ENCODE data around the gene PDLIM5.
A peak's percentile ranks its signal among the peaks of the same experiment; 100 is the strongest.
"Not testable (repeated sequence)": the region's sequence is repeated elsewhere in the genome, so short reads cannot be mapped to it uniquely, and the experiment has no call there.

PDLIM5 gene

DNA sequence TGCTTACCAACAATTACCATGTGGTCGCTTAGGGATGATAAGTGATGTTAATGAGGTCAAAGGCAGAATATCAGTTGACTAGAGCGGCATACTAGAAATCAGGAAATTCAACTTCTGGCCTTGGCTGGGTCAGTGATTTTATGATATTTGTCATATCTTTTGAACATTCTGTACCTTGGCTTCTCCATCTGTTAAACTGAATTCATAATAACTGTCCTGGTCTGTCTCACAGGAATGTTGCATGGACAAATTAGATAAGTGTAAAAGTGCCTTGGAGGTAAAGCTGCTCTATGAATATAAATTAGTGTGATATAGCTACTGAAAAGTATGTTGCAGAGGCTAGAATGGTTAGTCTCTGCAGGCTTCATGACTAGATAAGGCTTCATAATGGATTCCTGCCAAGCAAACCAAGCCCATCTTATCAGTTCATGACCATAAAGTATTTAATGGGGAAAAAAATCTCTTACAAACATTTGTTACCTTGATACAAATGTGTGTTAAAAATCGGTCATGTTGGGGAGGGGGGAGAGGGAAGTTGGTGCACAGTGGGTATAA, 201.4 kb downstream of the PDLIM5 start:
- DNase-seq (ENCODE audit: low spot score), result peak; percentile 5

DNA sequence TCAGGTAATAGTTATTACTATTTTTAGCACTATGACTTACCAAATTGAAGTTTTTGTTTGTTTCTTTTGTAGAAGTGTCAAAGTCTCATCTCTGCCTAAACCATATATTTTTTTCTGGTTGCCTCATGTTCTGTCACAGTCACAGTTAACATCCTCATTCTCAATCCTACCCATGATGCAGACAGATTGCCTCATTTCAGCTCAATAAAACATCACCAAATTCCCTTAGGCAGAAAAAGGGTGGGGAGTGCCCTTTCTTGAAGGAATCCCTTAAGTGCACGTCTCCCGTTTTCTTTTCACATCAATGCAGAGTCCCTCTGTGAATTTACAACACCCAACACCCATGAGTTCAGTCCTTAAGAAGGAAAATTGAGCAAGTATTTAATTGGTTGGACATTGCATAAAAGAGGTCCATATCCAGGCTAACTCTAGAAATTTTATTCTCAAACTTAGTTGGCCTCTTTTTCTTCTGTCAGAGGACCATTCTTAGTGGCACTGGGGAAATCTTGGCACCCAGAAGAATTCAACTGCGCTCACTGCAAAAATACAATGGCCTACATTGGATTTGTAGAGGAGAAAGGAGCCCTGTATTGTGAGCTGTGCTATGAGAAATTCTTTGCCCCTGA, 202.4 kb downstream of the PDLIM5 start:
- no peak for DNase-seq (ENCODE audit: low spot score)

DNA sequence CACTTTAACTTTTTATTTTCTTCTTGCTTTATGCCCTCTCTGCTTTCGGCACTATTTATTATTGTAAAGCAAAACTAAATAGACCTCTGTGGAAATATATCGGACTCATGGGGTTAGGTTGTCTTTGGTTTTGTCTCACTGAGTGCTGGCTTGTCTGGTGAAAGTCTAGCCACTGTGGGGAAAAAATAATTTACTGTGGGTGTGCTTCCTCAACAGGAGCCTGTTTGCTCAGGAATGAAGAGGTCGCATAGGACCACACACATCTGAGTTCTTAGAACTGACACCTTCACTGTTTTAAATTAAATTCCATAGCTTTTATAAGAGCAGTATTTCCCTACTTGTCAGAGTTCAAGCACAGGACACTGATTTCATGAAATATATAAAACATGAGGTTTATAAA, 203.0 kb downstream of the PDLIM5 start:
- DNase-seq (ENCODE audit: low spot score), result no peak

DNA sequence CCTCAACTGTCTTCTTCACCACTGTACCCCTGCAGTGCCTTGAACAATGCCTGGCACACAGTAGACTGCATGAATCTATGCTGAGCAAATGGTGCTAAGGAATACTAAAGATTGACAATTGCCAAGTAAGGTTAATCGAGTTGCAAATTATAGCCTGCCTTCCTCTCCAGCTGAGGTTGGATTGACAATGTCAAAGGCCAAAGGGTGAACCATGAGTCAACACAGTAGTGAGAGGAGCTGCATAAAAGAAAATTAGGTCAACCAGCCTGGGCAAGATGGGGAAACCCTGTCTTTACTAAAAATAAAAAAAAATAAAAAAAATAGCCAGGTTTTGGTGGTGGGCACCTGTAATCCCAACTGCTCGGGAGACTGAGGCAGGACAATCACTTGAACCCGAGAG, 208.9 kb downstream of the PDLIM5 start:
- no peak for DNase-seq (ENCODE audit: low spot score)

DNA sequence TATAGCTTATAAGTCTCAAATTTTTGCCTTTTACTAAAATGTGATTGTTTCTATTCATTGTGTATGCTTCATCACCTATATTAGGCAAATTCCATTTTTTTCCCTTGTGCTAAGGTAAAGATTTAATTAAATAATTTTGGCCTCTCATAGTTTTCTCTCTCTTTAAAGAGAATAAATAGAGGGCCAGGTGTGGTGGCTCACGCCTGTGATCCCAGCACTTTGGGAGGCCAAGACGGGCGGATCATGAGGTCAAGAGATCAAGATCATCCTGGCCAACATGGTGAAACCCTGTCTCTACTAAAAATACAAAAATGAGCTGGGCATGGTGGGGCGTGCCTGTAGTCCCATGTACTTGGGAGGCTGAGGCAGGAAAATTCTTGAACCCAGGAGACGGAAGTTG, 213.3 kb downstream of the PDLIM5 start:
- not testable (repeated sequence) for DNase-seq (ENCODE audit: low spot score)

DNA sequence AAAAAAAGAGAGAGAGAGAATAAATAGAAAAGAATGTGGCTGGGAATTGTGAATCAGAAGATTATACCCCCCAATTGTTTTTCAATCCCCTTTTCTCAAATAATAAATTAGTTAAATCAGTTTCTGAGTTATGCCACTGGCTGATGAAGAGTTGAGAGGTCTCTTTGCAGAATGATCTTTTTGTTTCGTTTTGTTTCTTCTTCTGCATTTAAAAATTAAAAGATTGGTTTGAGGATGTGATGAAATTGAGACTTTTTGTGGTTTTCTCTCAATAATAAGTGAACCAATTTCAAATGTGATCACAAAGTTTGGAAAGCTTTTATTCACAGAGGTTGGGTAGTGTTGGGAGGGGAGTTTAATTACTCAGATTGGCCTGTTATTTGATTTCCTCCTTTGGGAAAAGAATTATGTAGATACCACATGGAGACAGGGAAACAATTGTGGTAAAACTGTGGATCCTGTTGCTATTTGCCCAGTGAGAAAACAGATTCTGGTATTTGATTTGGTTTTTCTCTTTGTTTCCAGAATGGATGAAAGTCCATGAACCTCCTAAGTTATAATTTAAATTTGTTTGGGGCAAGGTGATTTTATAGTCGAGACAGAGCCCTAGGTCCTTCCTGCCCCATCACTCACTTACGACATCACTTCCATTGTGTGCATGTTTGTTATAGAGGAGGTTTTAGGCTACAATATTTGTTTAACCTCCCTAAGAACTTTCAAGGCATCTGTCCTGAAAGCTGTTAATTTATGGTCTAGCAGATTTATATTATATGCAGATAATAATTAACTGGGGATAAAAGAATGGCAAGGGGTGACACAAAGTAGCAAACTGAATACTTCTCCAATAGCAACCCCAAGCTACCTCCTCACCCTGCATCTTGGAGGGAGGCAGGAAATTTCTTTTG, 214.0 kb downstream of the PDLIM5 start:
- DNase-seq (ENCODE audit: low spot score), result no peak

DNA sequence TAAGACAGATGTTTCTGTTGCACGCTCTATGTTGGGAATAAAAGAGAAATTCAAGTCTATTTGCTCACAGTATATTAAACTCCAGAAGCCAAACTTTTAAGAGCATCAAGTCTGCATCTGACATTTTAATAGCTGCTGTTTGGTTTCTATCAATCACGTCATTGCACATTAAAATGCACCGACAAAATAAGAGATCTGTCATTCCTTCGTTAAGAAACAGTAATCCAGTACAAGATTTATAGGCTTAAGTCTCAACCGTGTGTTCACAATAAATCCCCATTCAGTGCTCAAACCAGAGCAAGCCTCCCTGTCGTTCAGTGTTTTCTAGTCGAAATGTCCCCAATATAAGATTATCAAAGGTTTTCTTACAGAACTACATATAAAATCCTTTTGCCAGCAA, 217.0 kb downstream of the PDLIM5 start:
- DNase-seq (ENCODE audit: low spot score), result no peak

DNA sequence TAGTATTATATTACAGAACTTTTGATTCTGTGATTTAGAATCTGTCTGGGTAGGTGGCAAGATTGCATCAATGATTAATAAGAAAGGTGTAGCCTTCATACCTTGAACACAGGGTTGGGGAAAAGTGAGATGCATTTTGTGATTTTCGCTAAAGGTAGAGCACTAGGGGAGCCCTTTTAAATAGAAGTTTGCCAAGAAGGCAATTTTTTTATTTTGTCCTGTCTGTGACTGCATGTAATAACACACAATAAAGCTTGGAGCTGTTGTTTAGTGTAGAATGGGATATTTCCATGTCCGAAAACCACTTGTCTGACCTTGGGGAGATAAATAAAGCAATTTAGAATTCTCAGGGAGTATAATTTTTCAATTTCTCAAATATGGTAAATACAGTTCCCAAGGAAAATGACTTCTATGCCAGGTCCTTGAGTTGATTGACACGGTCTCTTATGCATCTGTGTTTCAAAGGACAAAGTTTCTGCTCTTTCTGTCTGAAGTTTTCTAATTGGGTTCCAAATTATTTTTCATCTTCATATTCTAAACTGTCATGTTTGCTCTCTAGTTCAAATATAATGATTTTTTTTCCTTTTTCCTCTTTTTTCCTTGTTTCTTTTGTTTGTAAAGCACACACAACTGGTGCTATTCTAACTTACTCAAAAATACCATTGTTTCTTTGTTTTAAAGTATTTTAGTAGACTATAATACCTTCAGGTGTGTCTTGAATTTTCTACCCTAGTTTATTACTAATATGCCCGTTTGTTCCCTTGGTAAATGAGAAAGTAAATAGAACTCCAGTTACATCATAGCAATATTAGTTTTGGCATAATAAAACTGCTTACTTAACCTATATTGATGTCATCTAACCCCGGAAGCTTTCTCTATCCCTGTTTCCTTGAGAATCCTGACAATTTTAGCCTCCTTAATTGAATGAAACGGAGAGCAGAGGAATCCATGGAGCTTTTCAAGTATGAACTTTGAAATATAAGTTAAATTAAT, 218.2 kb downstream of the PDLIM5 start:
- DNase-seq (ENCODE audit: low spot score), result no peak

DNA sequence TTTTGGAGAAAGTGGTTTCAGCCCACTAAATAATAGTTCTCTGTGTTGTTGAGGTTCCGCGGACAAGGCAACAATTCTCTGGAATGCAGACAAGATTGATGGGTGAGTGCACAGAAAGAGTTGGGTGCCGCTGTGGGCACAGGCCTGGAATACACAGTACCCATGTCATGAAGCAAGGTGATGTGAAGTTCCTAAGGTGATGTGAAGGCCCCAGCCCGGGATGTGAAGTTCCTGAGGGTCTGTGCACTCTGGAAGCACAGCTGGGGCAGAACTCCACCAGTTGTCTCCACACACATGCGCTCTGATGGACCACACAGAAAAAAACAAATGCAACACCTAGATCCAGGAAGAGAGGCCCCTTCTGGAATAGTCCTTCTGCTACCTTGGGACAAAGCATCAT, 219.4 kb downstream of the PDLIM5 start:
- DNase-seq (ENCODE audit: low spot score), result no peak

DNA sequence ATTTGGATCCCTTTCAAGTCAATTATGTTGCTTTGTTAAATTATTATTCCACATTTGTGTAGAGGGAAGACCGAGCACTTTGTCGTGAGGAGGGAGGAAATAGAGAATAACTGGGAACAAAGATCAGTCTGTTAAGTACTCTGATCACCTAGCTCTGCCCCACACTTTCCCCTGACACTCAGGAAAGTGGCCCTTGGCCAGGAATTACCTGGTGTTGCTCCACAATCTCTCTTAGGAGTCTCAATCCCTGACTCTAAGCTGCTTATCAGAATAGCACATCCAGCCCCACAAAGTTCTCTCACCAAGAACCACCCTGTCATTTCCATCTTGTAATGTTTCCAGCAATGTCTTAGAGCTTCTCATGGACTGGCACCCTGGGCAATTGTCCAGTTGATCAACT, 222.2 kb downstream of the PDLIM5 start:
- DNase-seq (ENCODE audit: low spot score), result no peak

DNA sequence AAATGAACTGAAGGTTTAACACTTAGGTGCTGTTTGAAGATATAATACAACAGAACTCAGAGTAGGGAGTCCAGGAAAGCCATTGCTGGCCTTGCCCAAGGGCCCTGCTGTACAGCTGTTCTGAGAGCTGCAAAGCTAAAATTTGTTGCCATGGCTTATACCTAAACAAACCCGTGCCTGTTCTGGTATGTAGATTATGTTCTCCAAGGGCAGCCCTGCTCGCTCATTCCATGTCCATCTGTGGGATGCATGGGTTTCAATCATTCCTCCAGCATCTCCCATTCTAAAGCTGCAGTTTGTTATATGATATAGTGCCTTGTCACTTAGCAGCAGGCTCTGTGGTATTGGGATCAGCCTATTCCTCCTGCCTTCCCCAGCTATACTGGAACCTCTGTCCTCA, 225.2 kb downstream of the PDLIM5 start:
- DNase-seq (ENCODE audit: low spot score), result no peak

DNA sequence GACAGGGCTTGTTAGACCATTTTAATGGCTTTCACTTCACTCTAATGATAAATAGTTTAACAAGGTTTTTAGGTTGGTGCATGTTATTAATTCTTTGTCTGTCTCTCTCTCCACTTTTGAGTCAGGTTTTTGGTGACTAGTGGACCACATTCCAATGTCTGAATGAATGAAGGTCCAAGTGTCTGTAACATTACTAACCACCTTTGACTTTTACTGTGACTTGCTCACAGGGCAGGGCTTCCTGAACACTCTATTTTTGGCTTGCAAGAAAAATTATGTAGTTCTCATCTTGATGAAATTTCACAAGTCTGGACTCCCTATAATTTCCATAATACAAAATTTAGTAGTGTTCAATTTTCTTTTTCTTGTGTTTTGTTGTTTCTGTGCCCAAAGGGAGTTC, 227.2 kb downstream of the PDLIM5 start:
- no peak for DNase-seq (ENCODE audit: low spot score)

DNA sequence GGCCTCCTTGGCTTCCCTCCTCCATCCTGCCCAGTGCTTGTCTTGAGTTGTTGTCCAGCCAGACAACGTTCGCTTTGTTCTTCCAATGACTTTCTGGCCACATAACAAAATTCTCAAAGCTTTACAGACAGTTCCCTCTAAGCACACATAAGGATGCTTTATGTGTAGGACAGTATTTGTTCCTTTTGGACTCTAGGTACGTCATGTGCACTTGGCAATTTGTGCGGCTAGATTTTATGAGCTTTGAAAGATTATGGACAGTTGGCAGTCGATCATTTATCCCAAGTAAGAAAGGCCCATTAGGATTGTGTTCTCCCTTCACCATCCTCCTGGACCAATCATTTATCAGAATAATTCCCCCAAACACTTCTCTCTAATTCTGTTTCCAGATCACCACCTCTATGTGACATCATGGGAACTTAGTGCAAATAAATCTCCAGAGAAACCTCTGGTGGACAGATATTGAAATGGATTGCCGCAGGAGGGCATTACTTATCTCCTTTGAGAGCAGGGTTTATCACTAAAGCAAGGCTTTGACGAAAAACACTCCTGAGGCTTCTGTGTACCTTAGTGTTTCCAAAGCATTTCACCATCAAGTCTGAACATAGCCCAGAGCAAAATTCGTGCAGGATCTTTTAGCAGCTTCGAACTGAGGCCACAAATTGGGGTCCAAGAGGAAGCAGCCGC, 228.6 kb downstream of the PDLIM5 start:
- no peak for DNase-seq (ENCODE audit: low spot score)

DNA sequence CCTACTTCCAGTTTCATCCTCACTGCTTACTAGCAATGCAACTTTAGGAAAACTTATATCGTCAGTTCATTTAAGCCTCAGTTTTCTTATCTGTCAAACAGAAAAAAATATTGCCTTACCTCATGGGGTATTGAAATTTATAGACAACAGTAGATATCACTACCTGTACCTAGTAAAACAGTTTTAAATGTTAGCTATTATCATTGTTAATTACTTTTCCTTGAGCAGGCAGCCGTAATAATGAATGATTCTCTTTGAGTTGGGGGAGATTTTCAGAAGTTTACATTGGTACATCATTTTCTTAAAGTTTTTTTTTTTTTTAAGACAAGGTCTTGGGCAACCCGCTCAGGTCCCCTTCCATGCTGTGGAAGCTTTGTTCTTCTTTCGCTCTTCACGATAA, 234.3 kb downstream of the PDLIM5 start:
- no peak for DNase-seq (ENCODE audit: low spot score)

DNA sequence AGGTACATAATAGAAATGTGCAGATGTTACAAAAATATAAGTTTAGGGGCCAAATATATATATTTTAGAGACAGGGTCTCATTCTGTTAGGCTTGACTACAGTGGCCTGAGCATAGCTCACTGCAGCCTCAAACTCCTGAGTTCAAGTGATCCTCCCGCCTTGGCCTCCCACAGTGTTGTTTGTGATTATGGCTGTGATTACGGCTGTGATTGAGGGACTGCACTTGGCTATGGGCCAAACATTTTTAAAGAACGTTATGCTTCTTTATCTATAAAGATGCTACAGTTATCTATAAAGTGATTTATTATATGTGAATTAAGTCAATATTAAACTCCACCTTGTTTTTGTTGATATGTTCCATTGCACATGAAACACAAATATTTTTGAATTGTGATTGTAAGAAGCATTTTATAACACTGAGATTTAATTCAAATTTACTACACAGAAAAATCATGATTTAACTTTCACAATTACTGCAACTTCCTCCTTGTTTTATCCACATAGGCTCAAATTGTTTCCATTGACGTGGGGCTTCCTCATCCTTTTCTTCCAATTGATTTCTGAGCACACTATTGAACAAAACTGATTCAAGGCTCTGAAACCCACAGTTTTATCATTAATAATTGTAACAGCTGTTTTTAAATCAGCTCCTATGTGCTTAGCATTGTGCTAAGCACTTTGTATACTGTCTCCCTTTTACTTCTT, 237.6 kb downstream of the PDLIM5 start:
- no peak for DNase-seq (ENCODE audit: low spot score)

DNA sequence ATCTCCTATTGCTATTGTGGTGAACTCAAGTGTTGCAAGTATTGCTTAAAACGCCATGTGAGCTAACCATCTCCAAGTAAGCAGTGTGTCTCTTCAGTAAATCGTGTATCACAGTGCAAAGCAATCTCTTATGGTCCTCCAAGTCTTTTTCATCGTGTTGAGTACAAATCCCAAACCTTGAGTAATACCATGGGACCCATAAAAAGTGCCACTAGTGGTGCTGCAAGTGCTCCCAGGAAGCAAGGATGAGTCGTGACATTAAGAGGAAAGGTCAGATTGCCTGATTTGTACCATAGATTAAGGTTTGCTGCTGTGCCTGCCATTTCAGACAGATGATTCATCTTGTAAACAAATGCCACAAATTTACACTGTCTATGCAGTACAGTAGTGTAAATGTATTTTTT, 239.1 kb downstream of the PDLIM5 start:
- peak; percentile 43 for DNase-seq (ENCODE audit: low spot score)

DNA sequence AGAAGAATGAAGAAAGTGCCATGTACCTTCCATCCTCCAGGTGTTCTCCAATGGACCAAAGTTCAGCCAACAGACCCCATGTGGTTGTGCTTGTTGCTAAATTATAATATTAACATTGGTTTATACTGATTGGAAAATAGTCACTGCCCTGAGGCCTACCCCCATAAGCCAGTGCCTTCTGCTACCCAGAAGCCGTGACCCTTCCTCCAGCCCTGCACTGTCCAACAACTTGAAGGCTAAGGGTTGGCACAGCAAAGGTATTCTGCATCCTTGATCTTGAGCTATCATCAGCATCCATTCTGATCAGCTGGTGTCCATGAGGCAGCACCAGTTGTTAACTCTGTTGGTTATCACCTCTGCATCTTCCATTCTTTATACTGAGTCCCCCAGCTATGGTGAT, 239.8 kb downstream of the PDLIM5 start:
- no peak for DNase-seq (ENCODE audit: low spot score)

DNA sequence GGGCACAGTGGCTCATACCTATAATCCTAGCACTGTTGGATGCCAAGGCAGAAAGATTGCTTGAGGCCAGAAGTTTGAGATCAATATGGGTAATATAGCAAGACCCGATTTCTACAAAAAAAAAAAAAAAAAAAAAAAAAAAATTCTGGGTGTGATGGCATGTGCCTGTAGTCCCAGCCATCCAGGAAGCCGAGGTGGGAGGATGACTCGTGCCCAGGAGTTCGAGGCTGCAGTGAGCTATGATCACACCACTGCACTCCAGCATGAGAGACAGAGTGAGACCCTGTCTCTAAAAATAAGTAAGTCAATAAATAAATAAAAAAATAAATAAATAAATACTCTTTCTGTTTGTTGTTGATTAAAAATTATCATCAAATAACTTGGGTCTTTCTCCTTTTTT, 243.6 kb downstream of the PDLIM5 start:
- no peak for DNase-seq (ENCODE audit: low spot score)

DNA sequence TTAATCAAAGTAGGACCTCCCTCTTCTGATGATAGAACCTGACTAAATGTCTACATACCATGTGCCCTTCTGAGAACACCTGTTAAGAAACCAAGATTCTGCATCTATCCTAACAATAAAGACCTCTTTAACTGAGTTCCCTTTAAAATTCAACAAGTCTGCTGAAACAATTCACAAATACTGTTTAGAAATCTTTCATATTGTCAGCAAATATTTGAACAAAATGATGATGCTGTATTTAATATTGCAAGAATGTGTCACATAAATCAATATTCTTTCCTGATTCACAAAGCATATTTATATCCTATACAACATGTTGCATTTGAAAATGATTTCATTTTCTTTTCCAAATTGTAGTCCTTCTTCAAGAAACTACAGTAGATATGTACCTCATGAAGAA, 246.4 kb downstream of the PDLIM5 start:
- DNase-seq (ENCODE audit: low spot score), result no peak

DNA sequence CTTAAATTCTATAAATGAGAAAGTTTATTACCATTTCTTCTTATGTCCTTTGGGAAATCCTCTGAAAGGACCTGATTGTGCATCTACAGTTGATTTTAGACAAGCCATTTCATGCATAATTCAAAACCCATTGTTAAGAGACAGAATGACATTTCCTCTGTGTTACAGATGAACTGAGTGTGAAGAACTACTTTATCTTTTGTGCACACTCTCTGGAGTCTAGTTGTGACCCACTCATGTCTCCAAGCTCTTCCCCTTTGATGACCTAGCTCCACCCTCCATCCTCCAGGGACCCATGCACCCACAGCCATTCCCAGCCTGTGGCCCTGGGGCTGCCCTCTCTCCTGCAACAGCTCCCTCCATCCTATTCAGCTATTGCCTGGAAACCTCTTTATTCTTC, 248.6 kb downstream of the PDLIM5 start:
- DNase-seq (ENCODE audit: low spot score), result no peak
